ENCODE results near the gene NPEPL1.

Gene NPEPL1

GRCh38 chr20:58694241-58695083 lies 1.9 kb downstream of the NPEPL1 start:
- no peak overlapping the region for H3K4me3 ChIP-seq (ENCODE audit: low read length)
- DNase-seq (ENCODE audit: low read depth): no peak
- TF ChIP-seq CTCF (conservative IDR thresholded peaks at IDR 0.05; ENCODE audit: low read length): no peak

- TF ChIP-seq CTCF (conservative IDR thresholded peaks at IDR 0.05; ENCODE audit: low read length): no peak
- no peak for DNase-seq (ENCODE audit: low read depth)
- H3K4me3 ChIP-seq (ENCODE audit: low read length): no peak overlapping the region
These were observed 2.6 kb downstream of the NPEPL1 start for GRCh38 chr20:58695084-58695722.

- no peak for DNase-seq (ENCODE audit: low read depth)
- no peak overlapping the region for H3K4me3 ChIP-seq (ENCODE audit: low read length)
- TF ChIP-seq CTCF (conservative IDR thresholded peaks at IDR 0.05; ENCODE audit: low read length): no peak
These were observed 3.3 kb downstream of the NPEPL1 start for GRCh38 chr20:58695895-58696375.

GRCh38 chr20:58696411-58696961 lies 3.9 kb downstream of the NPEPL1 start:
- DNase-seq (ENCODE audit: low read depth): no peak
- H3K4me3 ChIP-seq (ENCODE audit: low read length): no peak overlapping the region
- no peak for TF ChIP-seq CTCF (conservative IDR thresholded peaks at IDR 0.05; ENCODE audit: low read length)

GRCh38 chr20:58697201-58697866 lies 4.7 kb downstream of the NPEPL1 start:
- H3K4me3 ChIP-seq (ENCODE audit: low read length): no peak overlapping the region
- TF ChIP-seq CTCF (conservative IDR thresholded peaks at IDR 0.05; ENCODE audit: low read length): no peak
- no peak for DNase-seq (ENCODE audit: low read depth)

- TF ChIP-seq CTCF (conservative IDR thresholded peaks at IDR 0.05; ENCODE audit: low read length): no peak
- no peak for DNase-seq (ENCODE audit: low read depth)
- H3K4me3 ChIP-seq (ENCODE audit: low read length): no peak overlapping the region
These were observed 5.5 kb downstream of the NPEPL1 start for GRCh38 chr20:58697867-58698703.

All from AG10803 (cell line).